HEK293T (cell line): Measurements from ENCODE around the gene CRABP2.

Source experiments
- BHLHE40 ChIP-seq: fragments of 450-650 bp; IDR thresholded peaks from 2 replicates; pipeline ENCODE4 v1.6.1; 2016; ENCODE audit warnings: mild to moderate bottlenecking, moderate library complexity, borderline replicate concordance
- CTBP1 ChIP-seq: fragments of 450-650 bp; IDR thresholded peaks from 2 replicates; pipeline ENCODE4 v1.6.1; 2016; ENCODE audit warnings: borderline replicate concordance
- ELF4 ChIP-seq: fragments of 450-650 bp; IDR thresholded peaks from 2 replicates; pipeline ENCODE4 v1.6.1; 2017; ENCODE audit warnings: antibody characterized with exemption
- FOXA1 ChIP-seq: fragments of 450-650 bp; IDR thresholded peaks from 2 replicates; pipeline ENCODE4 v1.6.1; 2016; ENCODE audit warnings: mild to moderate bottlenecking
- FOXK2 ChIP-seq: fragments of 450-650 bp; IDR thresholded peaks from 2 replicates; pipeline ENCODE4 v1.6.1; 2016; ENCODE audit warnings: mild to moderate bottlenecking
- FOXM1 ChIP-seq: fragments of 450-650 bp; IDR thresholded peaks from 2 replicates; pipeline ENCODE4 v1.6.1; 2017; ENCODE audit warnings: mild to moderate bottlenecking, borderline replicate concordance
- HDGF ChIP-seq: fragments of 450-650 bp; IDR thresholded peaks from 2 replicates; pipeline ENCODE4 v1.6.1; 2017; ENCODE audit warnings: antibody characterized with exemption, borderline replicate concordance
- LEF1 ChIP-seq: fragments of 450-650 bp; IDR thresholded peaks from 2 replicates; pipeline ENCODE4 v1.6.1; 2017; ENCODE audit warnings: mild to moderate bottlenecking, borderline replicate concordance
- NFRKB ChIP-seq: fragments of 450-650 bp; IDR thresholded peaks from 2 replicates; pipeline ENCODE4 v1.6.1; 2016; ENCODE audit warnings: mild to moderate bottlenecking, moderate library complexity
- PKNOX1 ChIP-seq: fragments of 450-650 bp; IDR thresholded peaks from 2 replicates; pipeline ENCODE4 v1.6.1; 2016
- SP1 ChIP-seq: fragments of 450-650 bp; IDR thresholded peaks from 2 replicates; pipeline ENCODE4 v1.6.1; 2017
- TARDBP ChIP-seq: fragments of 450-650 bp; IDR thresholded peaks from 2 replicates; pipeline ENCODE4 v1.6.1; 2016
- ZNF384 ChIP-seq: fragments of 450-650 bp; IDR thresholded peaks from 2 replicates; pipeline ENCODE4 v1.6.1; 2016

GRCh38 chr1:156692441-156692924 lies 12.9 kb downstream of the CRABP2 start:
- TF ChIP-seq PKNOX1: no peak
- no peak for TF ChIP-seq TARDBP
- no peak for TF ChIP-seq CTBP1
- TF ChIP-seq FOXA1: no peak
- TF ChIP-seq SP1: no peak
- no peak for TF ChIP-seq LEF1
- no peak for TF ChIP-seq ZNF384
- TF ChIP-seq HDGF: no peak
- TF ChIP-seq FOXK2: no peak
- no peak for TF ChIP-seq NFRKB
- TF ChIP-seq BHLHE40: no peak
- no peak for TF ChIP-seq FOXM1
- TF ChIP-seq ELF4: no peak
